ENCODE data around the gene USP47. TPM values are rescaled to one million over a fixed set of nuclear protein-coding genes. Genes with fewer than 3 reads are reported as not detected.

USP47 gene
- polyA plus RNA-seq, 3 donors from 2014 or later = 36.3 to 72.4 (median 43.5) TPM

DNA sequence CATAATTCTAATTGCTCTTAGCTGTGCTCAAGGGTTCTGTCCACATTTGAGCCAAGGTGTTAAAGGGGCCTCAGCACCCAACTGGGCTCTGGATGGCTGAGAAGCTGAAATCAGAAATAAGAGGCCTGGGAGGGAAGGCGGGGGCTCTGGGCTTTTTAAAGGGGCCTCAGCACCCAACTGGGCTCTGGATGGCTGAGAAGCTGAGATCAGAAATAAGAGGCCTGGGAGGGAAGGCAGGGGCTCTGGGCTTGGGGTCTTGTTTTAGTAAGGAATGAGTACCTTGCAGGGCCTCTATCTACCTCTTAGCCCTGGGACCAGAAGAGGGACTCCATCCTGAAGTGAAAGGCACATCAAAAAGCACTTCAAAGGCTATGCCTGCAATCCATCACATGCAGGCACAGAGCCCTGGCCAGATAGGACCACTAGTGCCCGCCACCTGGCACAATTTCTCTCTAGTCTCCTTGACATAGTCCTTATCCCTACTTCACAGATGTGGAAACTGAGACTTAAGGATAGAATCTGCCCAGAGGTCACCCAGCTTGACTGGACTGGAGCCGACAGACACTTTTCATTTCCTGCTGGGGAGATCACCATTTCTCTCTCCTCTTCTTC is 131.1 kb downstream of the USP47 start:
- Mint-ChIP-seq H3K27ac (no peak overlapping the region), H3K4me1 (peaks cover 0 to 1% of the 10 kb centered on the region in 2 donors), H3K27me3 (ENCODE audit: low read depth in 3 of 3) (peaks cover 0 to 6% (median 3%) of the 10 kb centered on the region in 3 donors), H3K9me3 (no peaks in the 10 kb centered on the region), H3K4me3 (no peak overlapping the region), H3K36me3 (no peaks in the 10 kb centered on the region)
- DNase-seq = no peak

DNA sequence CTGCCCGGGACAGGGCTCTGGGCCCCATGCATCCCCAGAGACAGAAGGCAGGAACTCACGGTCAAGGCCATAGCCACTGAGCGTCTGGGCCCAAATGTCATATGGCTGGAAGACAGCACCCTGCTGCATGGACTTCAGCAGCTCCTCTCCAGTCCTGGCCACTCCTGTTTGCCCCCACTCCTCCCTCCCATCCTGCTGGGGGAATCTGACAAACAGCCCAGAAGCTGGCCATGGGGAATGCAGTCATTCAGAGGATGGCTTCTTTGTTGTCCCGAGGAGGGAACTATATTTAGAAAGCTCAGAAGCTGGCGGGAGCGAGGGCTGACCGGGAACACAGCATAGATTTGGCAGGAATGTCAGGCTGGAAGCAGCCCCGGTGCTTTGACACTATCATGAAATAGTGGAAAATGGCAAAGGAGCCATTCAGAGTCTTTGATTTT is 131.6 kb downstream of the USP47 start:
- Mint-ChIP-seq H3K4me3 (no peak overlapping the region), H3K27me3 (ENCODE audit: low read depth in 3 of 3) (peaks cover 1 to 6% (median 3%) of the 10 kb centered on the region in 3 donors), H3K27ac (no peak overlapping the region), H3K9me3 (no peaks in the 10 kb centered on the region), H3K36me3 (no peaks in the 10 kb centered on the region), H3K4me1 (peaks cover 0 to 1% of the 10 kb centered on the region in 2 donors)
- no peak for DNase-seq

DNA sequence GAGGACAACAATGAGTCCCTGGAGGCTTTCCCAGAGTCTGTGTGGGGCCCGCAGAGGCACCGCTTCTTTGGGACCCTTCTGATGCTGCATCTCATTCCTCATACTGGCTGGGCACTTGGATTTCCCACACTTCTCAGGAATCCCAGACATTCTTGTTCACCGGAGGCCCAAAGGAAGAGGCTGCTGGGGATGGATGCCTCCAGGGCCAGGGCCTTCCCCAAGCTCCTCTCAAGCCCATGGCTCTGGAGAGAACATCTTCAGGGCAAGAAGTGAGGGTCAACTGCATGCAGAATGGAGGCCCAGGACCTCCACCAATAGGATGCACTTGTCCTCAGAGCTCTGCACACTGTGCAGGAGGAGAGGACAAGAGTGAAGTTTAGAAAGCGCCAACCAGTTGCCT is 132.1 kb downstream of the USP47 start:
- Mint-ChIP-seq H3K27me3 (ENCODE audit: low read depth in 3 of 3) (peaks cover 1 to 6% (median 2%) of the 10 kb centered on the region in 3 donors), H3K36me3 (no peaks in the 10 kb centered on the region), H3K27ac (no peak overlapping the region), H3K4me1 (peaks cover 0 to 1% of the 10 kb centered on the region in 2 donors), H3K9me3 (no peaks in the 10 kb centered on the region), H3K4me3 (no peak overlapping the region)
- no peak for DNase-seq

DNA sequence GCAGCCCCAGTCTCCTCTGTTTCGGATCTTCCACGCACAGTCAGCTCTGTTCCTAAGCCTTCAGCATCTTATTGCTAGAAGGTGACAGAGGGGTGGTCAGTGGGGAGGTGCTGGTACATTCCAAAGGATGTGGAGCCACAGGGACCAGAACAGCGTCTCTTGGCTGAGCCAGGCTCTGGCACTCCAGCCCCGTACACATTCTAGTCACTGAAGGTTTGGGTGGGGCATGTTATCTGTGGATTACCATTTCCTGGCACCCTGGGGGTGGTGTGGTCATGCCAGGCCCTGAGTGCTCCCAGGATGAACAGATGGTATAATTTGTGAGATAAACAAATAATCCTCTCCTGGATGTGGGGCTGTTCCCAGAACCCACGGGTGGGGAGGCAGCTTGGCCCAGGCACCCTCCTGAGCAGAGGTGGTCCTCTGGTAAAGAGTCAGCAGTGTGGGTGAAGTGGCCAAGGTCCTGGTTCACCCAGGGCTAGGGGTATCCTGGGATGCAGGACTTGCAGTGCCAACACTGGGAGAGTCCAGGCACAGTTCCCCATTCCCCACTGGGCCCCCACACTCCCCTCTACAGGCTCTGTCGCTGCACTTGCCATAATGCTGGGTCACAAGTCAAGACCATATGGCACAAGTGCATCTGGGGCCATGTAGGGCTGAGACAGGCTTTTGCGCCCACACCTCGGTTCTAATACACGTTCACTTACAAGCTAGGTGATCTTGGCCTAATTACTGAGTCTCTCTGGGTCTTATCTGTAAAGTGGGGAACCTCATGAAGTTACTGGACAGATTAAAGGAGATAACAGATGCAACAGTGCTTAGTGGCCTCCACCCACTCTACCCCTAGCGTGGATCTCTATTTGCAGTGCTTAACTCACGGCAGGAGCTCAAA is 133.7 kb downstream of the USP47 start:
- H3K4me3 Mint-ChIP-seq = no peak overlapping the region
- H3K9me3 Mint-ChIP-seq = no peaks in the 10 kb centered on the region
- H3K27me3 Mint-ChIP-seq (ENCODE audit: low read depth in 3 of 3) = peaks cover 1 to 8% (median 2%) of the 10 kb centered on the region in 3 donors
- H3K27ac Mint-ChIP-seq = no peak overlapping the region
- DNase-seq = no peak
- H3K36me3 Mint-ChIP-seq = no peaks in the 10 kb centered on the region
- H3K4me1 Mint-ChIP-seq = peaks cover 0 to 1% of the 10 kb centered on the region in 2 donors

DNA sequence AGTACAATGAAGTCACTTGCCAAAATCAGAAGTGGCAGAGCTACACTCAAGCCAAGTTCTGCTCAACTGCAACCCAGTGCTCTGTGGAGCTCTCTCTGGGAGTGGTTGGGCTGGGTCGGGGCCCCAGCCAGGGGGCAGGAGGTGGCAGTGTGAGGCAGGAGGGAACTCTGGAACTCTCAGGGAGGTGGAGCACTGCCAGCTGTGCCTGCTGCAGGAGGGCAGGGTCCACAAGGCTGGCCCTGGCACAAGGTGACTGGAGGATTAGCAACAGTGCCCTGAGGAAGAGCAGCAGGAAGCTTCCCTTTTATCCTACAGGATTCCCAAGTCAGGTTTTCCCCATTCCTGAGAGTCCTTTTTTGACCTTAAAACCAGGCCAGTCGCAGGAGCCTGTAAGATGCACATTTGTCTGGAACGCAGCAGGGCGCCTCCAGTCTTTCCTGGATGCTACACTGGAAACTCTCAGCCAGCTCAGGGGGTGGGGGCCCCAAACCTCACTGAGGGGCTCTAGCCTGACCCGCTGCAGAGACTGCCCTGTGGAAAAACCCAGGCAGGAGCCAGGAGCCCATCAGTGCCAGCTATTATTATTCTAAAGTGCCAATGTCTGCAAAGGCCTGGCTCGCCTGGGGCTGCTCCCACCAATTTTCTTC is 134.8 kb downstream of the USP47 start:
- Mint-ChIP-seq H3K36me3 (no peaks in the 10 kb centered on the region), H3K9me3 (no peaks in the 10 kb centered on the region), H3K4me1 (peaks cover 0 to 1% of the 10 kb centered on the region in 2 donors), H3K27me3 (ENCODE audit: low read depth in 3 of 3) (peaks cover 1 to 10% (median 4%) of the 10 kb centered on the region in 3 donors), H3K4me3 (no peak overlapping the region), H3K27ac (no peak overlapping the region)
- DNase-seq = no peak

DNA sequence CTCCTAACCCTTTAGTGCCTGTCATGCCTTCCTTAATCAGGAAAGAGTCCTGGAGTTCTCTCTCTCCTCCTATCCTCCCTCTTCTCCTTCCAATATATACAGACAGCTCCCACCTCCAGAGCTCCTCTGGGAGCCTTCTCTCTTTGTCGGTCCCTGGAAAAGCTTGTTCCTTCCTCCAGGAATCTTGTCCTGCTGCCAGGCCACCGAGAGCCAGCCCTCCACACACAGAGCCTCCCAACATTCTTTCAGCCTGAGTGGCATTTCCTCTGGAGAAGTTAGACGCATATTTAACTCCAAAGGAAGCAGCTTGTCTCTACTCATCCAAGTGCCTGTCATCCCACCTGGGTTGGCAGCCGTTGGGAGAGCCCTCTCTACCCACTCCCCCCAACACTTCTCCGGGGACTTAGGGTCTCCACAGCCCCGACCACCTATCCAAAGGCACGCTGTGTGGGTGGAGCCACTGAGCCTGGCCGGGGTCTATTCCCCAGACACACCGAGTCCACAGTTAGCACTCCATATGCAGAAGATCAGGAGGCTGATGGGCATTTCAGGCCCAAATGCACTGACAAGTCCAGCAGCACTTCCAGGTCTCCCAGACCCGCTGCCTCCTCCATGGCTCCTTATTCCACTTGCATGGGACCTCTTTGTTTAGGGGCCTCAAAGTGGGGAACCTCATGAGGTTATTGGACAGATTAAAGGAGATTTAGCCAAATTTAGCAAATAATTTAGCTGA is 135.6 kb downstream of the USP47 start:
- H3K27ac Mint-ChIP-seq = no peak overlapping the region
- H3K27me3 Mint-ChIP-seq (ENCODE audit: low read depth in 3 of 3) = peaks cover 1 to 11% (median 4%) of the 10 kb centered on the region in 3 donors
- peaks cover 0 to 1% of the 10 kb centered on the region in 2 donors for H3K4me1 Mint-ChIP-seq
- no peaks in the 10 kb centered on the region for H3K36me3 Mint-ChIP-seq
- H3K4me3 Mint-ChIP-seq = no peak overlapping the region
- no peak for DNase-seq
- no peaks in the 10 kb centered on the region for H3K9me3 Mint-ChIP-seq

DNA sequence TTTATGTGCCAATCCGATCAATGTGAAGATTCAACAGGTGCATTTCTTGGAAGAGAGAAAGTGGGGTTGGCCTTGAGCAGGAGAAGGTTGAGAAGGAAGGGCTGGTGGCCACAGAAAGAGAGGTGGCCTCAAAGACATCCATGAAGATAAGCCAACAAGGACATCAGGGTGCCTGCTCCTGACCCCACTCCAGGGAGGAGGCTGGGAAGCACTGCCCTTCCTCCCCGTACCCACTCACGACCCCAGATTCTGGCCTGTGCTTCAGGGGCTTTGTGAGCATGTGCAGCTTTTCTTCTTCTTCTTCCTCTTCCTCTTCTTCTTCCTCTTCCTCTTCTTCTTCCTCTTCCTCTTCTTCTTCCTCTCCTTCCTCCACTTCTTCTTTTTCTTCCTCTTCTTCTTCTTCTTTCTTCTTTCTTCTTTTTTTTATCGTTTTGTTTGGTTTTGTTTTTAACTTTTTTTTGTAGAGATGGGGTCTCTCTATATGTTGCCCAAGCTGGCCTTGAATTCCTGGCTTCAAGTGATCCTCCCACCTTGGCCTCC is 136.4 kb downstream of the USP47 start:
- H3K27me3 Mint-ChIP-seq (ENCODE audit: low read depth in 3 of 3) = peaks cover 1 to 11% (median 4%) of the 10 kb centered on the region in 3 donors
- no peaks in the 10 kb centered on the region for H3K36me3 Mint-ChIP-seq
- peaks cover 0 to 1% of the 10 kb centered on the region in 2 donors for H3K4me1 Mint-ChIP-seq
- no peak overlapping the region for H3K4me3 Mint-ChIP-seq
- DNase-seq = no peak
- H3K27ac Mint-ChIP-seq = no peak overlapping the region
- H3K9me3 Mint-ChIP-seq = no peaks in the 10 kb centered on the region

DNA sequence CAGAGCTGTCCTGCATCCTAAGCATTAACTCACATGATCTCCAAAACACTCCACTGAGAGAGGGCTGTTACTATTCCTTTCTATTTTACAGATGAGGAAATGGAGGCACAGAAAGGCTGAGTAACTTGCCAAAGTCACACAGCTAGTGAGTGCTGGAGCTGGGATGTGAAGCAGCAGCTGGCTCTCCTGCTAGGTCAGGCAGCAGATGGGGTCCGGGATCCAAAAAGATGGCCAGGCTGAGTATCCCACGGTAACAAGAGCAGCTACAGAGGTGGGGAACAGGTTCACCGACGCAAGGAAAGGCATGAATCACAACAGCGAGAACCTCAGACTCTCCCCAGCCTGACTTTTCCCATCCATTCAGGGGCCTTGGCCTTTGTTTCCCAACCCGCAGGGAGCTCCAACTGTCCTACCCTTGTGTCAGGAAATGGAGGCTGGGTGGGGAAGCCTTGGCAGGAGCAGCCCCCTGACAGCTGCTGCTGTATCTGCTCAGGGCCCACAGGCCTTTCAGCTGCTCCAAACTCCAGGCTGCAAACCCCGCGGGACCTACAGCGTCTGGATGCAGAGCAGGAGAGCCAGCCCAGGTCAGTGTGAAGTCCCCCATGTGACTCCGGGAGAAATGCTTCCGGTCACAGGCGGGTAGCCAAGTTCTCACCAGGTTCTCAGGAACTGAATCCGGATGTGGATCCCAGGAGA is 137.2 kb downstream of the USP47 start:
- H3K27me3 Mint-ChIP-seq (ENCODE audit: low read depth in 3 of 3) = peaks cover 1 to 11% (median 4%) of the 10 kb centered on the region in 3 donors
- H3K27ac Mint-ChIP-seq = no peak overlapping the region
- DNase-seq = no peak
- no peaks in the 10 kb centered on the region for H3K36me3 Mint-ChIP-seq
- no peaks in the 10 kb centered on the region for H3K9me3 Mint-ChIP-seq
- no peak overlapping the region for H3K4me3 Mint-ChIP-seq
- peaks cover 0 to 1% of the 10 kb centered on the region in 2 donors for H3K4me1 Mint-ChIP-seq

DNA sequence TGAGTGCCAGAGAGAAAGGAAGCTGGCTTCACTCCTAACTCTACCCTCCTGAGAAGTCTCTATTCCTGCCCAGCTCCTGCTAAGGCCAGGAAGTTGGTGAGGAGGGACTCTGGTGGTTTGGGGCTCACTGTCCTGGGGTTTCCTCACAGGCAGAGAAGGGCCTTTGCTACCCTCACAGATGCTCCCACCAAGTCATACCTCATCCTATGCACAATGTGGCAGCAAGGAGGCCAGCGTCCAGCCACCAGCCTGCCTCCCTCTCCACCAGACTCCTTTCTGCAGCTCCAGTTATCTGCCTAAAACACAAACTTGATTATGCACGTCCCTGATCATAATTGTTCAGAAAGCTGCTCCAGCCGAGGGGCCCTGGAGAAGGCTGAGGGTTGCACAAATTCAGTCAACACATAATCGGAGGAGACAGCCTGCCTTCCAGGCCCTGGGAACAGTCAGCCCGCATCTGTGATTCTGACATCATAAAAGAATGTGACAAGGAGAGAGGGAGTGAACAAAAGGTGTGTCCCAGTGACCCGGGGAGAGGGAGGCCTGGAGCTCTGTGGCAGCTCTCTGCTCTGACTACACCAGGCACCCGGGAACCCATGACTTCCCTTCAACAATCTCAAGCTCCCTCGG is 137.8 kb downstream of the USP47 start:
- DNase-seq = no peak
- H3K27ac Mint-ChIP-seq = no peak overlapping the region
- peaks cover 1 to 11% (median 4%) of the 10 kb centered on the region in 3 donors for H3K27me3 Mint-ChIP-seq (ENCODE audit: low read depth in 3 of 3)
- peaks cover 0 to under 1% of the 10 kb centered on the region in 2 donors for H3K4me1 Mint-ChIP-seq
- no peaks in the 10 kb centered on the region for H3K9me3 Mint-ChIP-seq
- no peak overlapping the region for H3K4me3 Mint-ChIP-seq
- H3K36me3 Mint-ChIP-seq = no peaks in the 10 kb centered on the region

DNA sequence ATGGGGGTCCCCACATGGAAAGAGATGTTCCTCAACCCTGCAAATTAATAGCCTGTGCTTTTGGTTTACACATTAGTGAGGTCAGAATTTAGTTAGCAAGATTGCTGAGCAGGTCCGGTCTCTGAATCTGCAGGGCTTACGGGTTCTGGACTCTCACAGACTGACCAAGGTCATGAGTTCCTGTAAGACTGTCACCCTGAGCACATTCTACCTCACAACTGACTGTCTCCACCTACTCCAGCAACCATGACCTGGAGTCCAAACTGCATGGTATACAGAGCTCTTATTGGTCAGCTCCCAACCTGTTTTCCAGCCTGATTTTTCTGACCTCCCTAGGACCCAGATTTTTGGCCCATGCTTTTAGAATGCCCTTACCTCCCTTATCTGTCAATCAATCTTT is 138.4 kb downstream of the USP47 start:
- H3K27ac Mint-ChIP-seq = no peak overlapping the region

DNA sequence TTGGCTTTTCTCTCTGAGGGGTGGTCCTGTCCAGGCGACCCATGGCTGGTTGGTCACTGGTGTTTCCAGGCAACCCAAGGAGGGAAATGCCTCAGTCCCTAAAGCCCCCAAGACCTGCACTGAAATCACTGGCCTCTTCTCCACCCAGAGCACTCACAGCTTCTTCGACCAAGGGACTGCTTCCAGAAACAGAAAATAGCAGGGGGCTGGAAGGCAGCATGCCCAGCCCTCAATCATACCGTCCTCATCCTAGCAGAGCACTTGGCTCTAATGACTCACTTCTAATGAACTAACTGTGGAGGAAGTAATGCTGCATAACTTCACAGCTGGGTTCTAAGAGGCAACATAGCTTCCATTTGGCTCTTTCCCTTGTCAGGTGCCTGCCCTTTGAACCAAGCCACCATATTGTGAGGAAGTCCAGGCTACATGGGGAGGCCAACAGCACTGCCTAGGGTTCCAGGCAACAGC is 139.1 kb downstream of the USP47 start:
- Mint-ChIP-seq H3K27ac (no peak overlapping the region), H3K4me1 (no peaks in the 10 kb centered on the region), H3K36me3 (no peaks in the 10 kb centered on the region), H3K9me3 (no peaks in the 10 kb centered on the region), H3K4me3 (no peak overlapping the region), H3K27me3 (ENCODE audit: low read depth in 3 of 3) (peaks cover 1 to 8% (median 4%) of the 10 kb centered on the region in 3 donors)
- no peak for DNase-seq

More for the DNA sequence above, 138.4 kb downstream of the USP47 start:
- H3K36me3 Mint-ChIP-seq = no peaks in the 10 kb centered on the region
- H3K4me1 Mint-ChIP-seq = no peaks in the 10 kb centered on the region
- H3K27me3 Mint-ChIP-seq (ENCODE audit: low read depth in 3 of 3) = peaks cover 1 to 8% (median 4%) of the 10 kb centered on the region in 3 donors
- no peaks in the 10 kb centered on the region for H3K9me3 Mint-ChIP-seq
- DNase-seq = no peak
- H3K4me3 Mint-ChIP-seq = no peak overlapping the region

DNA sequence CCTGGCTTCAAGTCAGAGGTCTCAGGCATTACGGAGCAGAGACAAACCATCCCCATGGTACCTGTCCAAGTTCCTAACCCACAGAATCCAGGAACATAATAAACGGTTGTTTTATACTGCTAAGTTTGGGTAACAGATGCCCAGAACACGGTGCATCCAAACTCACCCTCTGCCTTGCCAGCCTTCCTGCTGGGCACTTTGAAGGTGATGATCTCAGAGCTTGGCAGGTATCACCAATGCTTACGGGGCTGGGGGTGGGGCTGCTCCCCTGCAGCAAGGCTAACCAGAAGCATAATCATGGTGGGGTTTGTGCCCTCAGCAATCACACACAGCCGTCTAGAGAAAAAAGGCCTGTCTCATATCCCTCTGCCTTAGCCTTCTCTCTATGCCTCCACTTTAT is 139.6 kb downstream of the USP47 start:
- H3K9me3 Mint-ChIP-seq = no peaks in the 10 kb centered on the region
- H3K4me3 Mint-ChIP-seq = no peak overlapping the region
- peaks cover 1 to 5% (median 4%) of the 10 kb centered on the region in 3 donors for H3K27me3 Mint-ChIP-seq (ENCODE audit: low read depth in 3 of 3)
- H3K4me1 Mint-ChIP-seq = no peaks in the 10 kb centered on the region
- H3K27ac Mint-ChIP-seq = no peak overlapping the region
- DNase-seq = no peak
- no peaks in the 10 kb centered on the region for H3K36me3 Mint-ChIP-seq

Measured in immature natural killer cell (primary cell).